ENCODE results near the gene RICTOR.

The RICTOR gene

GRCh38 chr5:38921174-38921573 is 153.0 kb downstream of the RICTOR start:
- CTCF ChIA-PET, result interaction anchor here (1.1 to 3.1 kb wide), 7 partner anchors 12 to 500 kb away, joined by 4 to 17 read pairs (median 8); no protein-coding TSS in a partner anchor
- no peaks in the 10 kb centered on the region for H3K4me1 Mint-ChIP-seq
- no peak overlapping the region for H3K27ac Mint-ChIP-seq
- H3K4me3 Mint-ChIP-seq, result no peak overlapping the region
- peaks cover 55% of the 10 kb centered on the region for H3K27me3 Mint-ChIP-seq
- no peak for DNase-seq
- H3K9me3 Mint-ChIP-seq, result no peaks in the 10 kb centered on the region
- no peaks in the 10 kb centered on the region for H3K36me3 Mint-ChIP-seq

- H3K9me3 Mint-ChIP-seq, result no peaks in the 10 kb centered on the region
- CTCF ChIA-PET, result interaction anchor here (0.5 kb wide), 1 partner anchor 509 kb away, joined by 3 read pairs; no protein-coding TSS in a partner anchor
- H3K27ac Mint-ChIP-seq, result no peak overlapping the region
- no peak for DNase-seq
- H3K4me1 Mint-ChIP-seq, result no peaks in the 10 kb centered on the region
- H3K4me3 Mint-ChIP-seq, result no peak overlapping the region
- peaks cover 35% of the 10 kb centered on the region for H3K27me3 Mint-ChIP-seq
- H3K36me3 Mint-ChIP-seq, result no peaks in the 10 kb centered on the region
These were observed 157.4 kb downstream of the RICTOR start for GRCh38 chr5:38916802-38917201.

GRCh38 chr5:38913714-38914113 is 160.5 kb downstream of the RICTOR start:
- peaks cover 5% of the 10 kb centered on the region for H3K9me3 Mint-ChIP-seq

GRCh38 chr5:38911933-38912332 is 162.3 kb downstream of the RICTOR start:
- CTCF ChIA-PET, result interaction anchor here (1.9 kb wide), 1 partner anchor 10 kb away, joined by 4 read pairs; no protein-coding TSS in a partner anchor
- peaks cover 33% of the 10 kb centered on the region for H3K27me3 Mint-ChIP-seq
- H3K36me3 Mint-ChIP-seq, result no peaks in the 10 kb centered on the region
- no peak for DNase-seq
- H3K9me3 Mint-ChIP-seq, result peaks cover 5% of the 10 kb centered on the region
- H3K4me3 Mint-ChIP-seq, result no peak overlapping the region
- no peak overlapping the region for H3K27ac Mint-ChIP-seq
- H3K4me1 Mint-ChIP-seq, result no peaks in the 10 kb centered on the region

More at GRCh38 chr5:38913714-38914113, 160.5 kb downstream of the RICTOR start:
- Mint-ChIP-seq H3K27ac (no peak overlapping the region), H3K27me3 (peaks cover 36% of the 10 kb centered on the region), H3K36me3 (no peaks in the 10 kb centered on the region), H3K4me3 (no peak overlapping the region), H3K4me1 (no peaks in the 10 kb centered on the region)
- CTCF ChIA-PET, result interaction anchor here (1.3 kb wide), 1 partner anchor 8 kb away, joined by 5 read pairs; no protein-coding TSS in a partner anchor
- no peak for DNase-seq

- H3K9me3 Mint-ChIP-seq, result peaks cover 5% of the 10 kb centered on the region
- H3K36me3 Mint-ChIP-seq, result no peaks in the 10 kb centered on the region
- H3K4me3 Mint-ChIP-seq, result no peak overlapping the region
- no peak overlapping the region for H3K27ac Mint-ChIP-seq
- DNase-seq, result no peak
- CTCF ChIA-PET, result no interaction called here
- no peaks in the 10 kb centered on the region for H3K4me1 Mint-ChIP-seq
- H3K27me3 Mint-ChIP-seq, result peaks cover 19% of the 10 kb centered on the region
These were observed 167.7 kb downstream of the RICTOR start for GRCh38 chr5:38906503-38906902.

GRCh38 chr5:38905516-38905915 is 168.7 kb downstream of the RICTOR start:
- no peaks in the 10 kb centered on the region for H3K36me3 Mint-ChIP-seq
- H3K4me3 Mint-ChIP-seq, result no peak overlapping the region
- peaks cover 5% of the 10 kb centered on the region for H3K9me3 Mint-ChIP-seq
- H3K27ac Mint-ChIP-seq, result no peak overlapping the region
- peaks cover 11% of the 10 kb centered on the region for H3K27me3 Mint-ChIP-seq
- DNase-seq, result no peak
- CTCF ChIA-PET, result no interaction called here
- no peaks in the 10 kb centered on the region for H3K4me1 Mint-ChIP-seq

GRCh38 chr5:38899936-38900335 is 174.3 kb downstream of the RICTOR start:
- H3K4me3 Mint-ChIP-seq, result no peak overlapping the region
- no peaks in the 10 kb centered on the region for H3K4me1 Mint-ChIP-seq
- peaks cover 22% of the 10 kb centered on the region for H3K27me3 Mint-ChIP-seq
- H3K27ac Mint-ChIP-seq, result no peak overlapping the region
- CTCF ChIA-PET, result no interaction called here
- no peaks in the 10 kb centered on the region for H3K9me3 Mint-ChIP-seq
- H3K36me3 Mint-ChIP-seq, result no peaks in the 10 kb centered on the region
- no peak for DNase-seq

GRCh38 chr5:38896760-38897159 is 177.4 kb downstream of the RICTOR start:
- CTCF ChIA-PET, result no interaction called here
- no peak overlapping the region for H3K27ac Mint-ChIP-seq
- H3K4me3 Mint-ChIP-seq, result no peak overlapping the region
- H3K36me3 Mint-ChIP-seq, result no peaks in the 10 kb centered on the region
- no peaks in the 10 kb centered on the region for H3K4me1 Mint-ChIP-seq
- no peaks in the 10 kb centered on the region for H3K9me3 Mint-ChIP-seq
- no peak for DNase-seq
- H3K27me3 Mint-ChIP-seq, result peaks cover 26% of the 10 kb centered on the region

- Mint-ChIP-seq H3K36me3 (no peaks in the 10 kb centered on the region), H3K27ac (no peak overlapping the region), H3K9me3 (no peaks in the 10 kb centered on the region), H3K4me3 (no peak overlapping the region), H3K4me1 (no peaks in the 10 kb centered on the region), H3K27me3 (peaks cover 23% of the 10 kb centered on the region)
- no peak for DNase-seq
- CTCF ChIA-PET, result no interaction called here
These were observed 181.8 kb downstream of the RICTOR start for GRCh38 chr5:38892363-38892762.

GRCh38 chr5:38891563-38891962 is 182.6 kb downstream of the RICTOR start:
- CTCF ChIA-PET, result interaction anchor here (1.4 kb wide), 1 partner anchor 30 kb away, joined by 3 read pairs; no protein-coding TSS in a partner anchor
- no peak for DNase-seq
- no peak overlapping the region for H3K4me3 Mint-ChIP-seq
- H3K9me3 Mint-ChIP-seq, result no peaks in the 10 kb centered on the region
- H3K4me1 Mint-ChIP-seq, result no peaks in the 10 kb centered on the region
- no peaks in the 10 kb centered on the region for H3K36me3 Mint-ChIP-seq
- H3K27ac Mint-ChIP-seq, result no peak overlapping the region
- peaks cover 18% of the 10 kb centered on the region for H3K27me3 Mint-ChIP-seq

- no peak for DNase-seq
- no peaks in the 10 kb centered on the region for H3K4me1 Mint-ChIP-seq
- H3K27me3 Mint-ChIP-seq, result peaks cover 11% of the 10 kb centered on the region
- H3K9me3 Mint-ChIP-seq, result no peaks in the 10 kb centered on the region
- H3K27ac Mint-ChIP-seq, result no peak overlapping the region
- H3K36me3 Mint-ChIP-seq, result no peaks in the 10 kb centered on the region
- CTCF ChIA-PET, result no interaction called here
- no peak overlapping the region for H3K4me3 Mint-ChIP-seq
These were observed 184.8 kb downstream of the RICTOR start for GRCh38 chr5:38889424-38889823.

GRCh38 chr5:38888041-38888440 is 186.2 kb downstream of the RICTOR start:
- no peak overlapping the region for H3K27ac Mint-ChIP-seq
- no peak for DNase-seq
- H3K4me1 Mint-ChIP-seq, result no peaks in the 10 kb centered on the region
- H3K9me3 Mint-ChIP-seq, result no peaks in the 10 kb centered on the region
- H3K36me3 Mint-ChIP-seq, result no peaks in the 10 kb centered on the region
- H3K4me3 Mint-ChIP-seq, result no peak overlapping the region
- CTCF ChIA-PET, result no interaction called here
- peaks cover 11% of the 10 kb centered on the region for H3K27me3 Mint-ChIP-seq
